ENCODE results near the gene DCLK1.

- TF ChIP-seq CTCF (IDR thresholded peaks at IDR 0.05) (no peak), EZH2 (IDR thresholded peaks at IDR 0.05) (no peak), EZH2phosphoT487 (IDR thresholded peaks at IDR 0.05) (no peak)
Measured at GRCh38 chr13:35925669-35926068, 205.5 kb downstream of the DCLK1 start.
